GM21390 (cell line): ENCODE data around the gene CABCOCO1.

Source experiments
- ATAC-seq: cut with Tn5 transposase; IDR thresholded peaks from one replicate; pipeline ENCODE4 v1.9.1; 2021; ENCODE audit not compliant: unreplicated experiment

Gene CABCOCO1

GRCh38 chr10:61752111-61753011 is 89.6 kb downstream of the CABCOCO1 start:
- ATAC-seq, result peak; percentile 52

DNA sequence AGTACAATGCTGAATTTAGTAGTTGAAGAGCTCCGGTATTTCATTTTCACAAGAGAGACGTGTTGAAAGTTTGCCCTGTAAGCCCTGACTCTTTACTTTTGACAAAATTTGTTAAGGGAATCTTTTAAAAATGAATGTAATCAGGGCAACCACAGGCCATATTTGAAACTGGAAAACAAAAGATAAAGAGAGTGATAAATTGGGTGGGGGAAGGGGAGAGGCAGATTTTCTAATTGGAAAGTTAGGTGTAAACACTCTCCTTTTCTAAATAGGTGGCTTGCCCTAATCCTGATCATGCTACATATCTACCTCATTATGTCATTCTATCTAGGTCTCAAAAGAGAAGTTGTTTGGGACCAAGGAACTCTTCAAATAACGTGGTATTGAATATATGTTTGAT is 90.7 kb downstream of the CABCOCO1 start:
- no peak for ATAC-seq

GRCh38 chr10:61754587-61755550 is 92.1 kb downstream of the CABCOCO1 start:
- ATAC-seq, result no peak

DNA sequence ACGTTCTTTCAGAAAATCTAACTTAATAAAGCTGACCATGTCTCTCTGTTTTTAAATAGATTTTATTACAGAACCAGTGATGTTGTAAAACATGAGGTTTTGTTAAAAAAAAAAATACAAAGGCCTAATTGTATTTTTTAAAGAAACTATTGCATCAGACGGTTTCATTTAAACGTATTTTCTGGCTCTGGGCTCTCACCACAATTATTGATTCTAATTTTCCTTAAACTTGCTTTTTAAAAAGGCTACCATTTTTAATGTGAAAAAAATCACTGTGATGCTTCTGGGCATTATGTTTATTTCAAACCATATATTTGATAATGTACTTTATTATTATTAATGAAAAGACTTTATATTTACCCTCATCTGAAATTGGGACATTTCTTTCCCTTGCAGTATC is 94.3 kb downstream of the CABCOCO1 start:
- ATAC-seq, result no peak

DNA sequence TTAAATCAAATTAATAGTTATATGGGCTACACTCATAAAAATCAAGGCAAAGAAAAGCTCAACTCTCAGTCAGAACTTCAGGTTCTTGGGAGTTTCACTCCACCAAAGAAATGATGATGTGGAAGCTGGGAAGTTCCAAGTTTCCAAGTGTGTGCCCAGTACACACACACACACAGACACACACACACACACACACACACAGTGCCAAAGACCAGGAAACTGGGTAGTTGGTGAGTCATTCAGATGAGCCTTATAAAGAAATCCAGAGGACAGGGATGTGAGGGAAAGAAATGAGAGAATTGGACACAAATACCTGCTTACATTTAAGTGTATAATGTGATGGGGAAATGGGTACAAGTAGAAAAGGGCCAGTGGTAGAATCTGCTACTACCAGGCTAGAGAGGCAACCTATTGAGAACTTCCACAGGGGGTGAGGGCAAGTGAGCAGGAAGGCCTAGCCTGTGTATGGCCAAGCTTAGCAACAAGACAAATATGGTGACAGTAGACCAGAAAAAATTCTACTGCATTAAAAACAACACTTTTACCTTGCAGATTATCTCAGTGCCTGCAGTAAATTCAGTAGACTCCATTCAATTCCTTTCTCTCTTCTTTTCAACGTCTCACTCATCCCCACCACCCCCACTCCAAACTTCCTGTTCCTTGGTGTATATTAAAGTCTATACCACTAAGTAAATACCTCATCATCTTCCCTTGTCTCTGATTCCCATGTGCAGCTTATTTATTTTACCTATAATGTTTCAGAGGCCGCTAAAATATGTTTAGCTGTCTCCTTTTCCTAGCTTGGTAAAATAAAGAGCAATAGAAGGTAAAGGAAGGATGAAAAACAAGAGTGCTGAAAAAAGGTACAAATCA is 95.0 kb downstream of the CABCOCO1 start:
- ATAC-seq, result no peak

DNA sequence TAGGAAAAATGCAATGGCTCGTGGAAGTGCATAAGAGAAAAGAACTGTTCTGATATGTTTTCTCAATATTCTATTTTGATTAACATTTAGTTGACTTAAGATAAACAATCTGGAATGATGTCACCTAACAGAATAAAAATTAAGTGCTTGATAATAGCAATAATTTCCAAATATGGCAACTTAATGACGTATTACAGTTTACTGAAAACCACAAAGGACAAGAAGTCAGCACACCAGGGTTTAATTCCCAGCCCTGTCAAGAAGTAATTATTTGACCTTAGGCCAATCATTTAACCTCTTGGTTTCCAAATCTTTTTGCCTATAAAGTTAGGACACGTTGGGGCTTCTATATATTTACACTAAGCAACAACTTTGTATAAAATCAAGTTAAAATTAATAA is 95.7 kb downstream of the CABCOCO1 start:
- no peak for ATAC-seq

GRCh38 chr10:61759751-61760150 is 97.0 kb downstream of the CABCOCO1 start:
- no peak for ATAC-seq

- ATAC-seq, result no peak
These were observed 98.5 kb downstream of the CABCOCO1 start for GRCh38 chr10:61760943-61761824.

DNA sequence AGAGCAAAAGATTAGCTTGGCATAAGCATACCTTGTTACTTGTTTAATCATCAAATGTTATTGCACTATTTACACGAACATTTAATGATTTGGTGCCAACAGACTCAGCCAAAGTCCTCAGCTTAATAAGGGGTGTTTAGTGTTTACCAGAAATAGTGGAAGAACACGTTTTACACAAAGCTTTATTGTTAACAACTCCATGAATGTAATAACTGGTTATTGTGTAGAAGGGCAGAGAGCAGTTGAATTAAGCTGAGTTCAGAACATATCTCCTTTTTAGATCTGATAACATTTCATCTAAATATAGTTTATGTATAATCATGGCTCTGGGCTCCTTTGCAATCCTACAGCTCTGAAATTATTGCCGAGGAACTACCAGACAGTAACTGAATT is 99.1 kb downstream of the CABCOCO1 start:
- no peak for ATAC-seq

DNA sequence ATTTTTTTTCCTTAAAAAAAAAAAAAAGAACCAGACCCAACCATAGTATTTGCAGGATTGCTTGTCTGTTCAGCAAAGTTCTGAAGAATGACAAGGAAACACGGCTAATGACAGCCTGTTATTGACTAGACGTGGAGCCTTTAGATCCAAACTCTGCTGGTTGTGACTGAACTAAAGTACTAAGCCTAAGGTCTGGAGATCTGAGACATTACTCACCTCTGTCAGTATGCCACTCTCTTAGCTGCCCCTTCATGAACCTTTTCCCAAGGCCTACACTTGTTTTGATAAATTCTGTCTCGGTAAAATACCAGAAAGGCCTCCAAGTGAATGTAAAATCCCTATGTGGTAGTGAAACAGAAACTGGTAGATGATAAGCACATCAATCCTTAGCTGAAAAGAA is 101.0 kb downstream of the CABCOCO1 start:
- ATAC-seq, result no peak

DNA sequence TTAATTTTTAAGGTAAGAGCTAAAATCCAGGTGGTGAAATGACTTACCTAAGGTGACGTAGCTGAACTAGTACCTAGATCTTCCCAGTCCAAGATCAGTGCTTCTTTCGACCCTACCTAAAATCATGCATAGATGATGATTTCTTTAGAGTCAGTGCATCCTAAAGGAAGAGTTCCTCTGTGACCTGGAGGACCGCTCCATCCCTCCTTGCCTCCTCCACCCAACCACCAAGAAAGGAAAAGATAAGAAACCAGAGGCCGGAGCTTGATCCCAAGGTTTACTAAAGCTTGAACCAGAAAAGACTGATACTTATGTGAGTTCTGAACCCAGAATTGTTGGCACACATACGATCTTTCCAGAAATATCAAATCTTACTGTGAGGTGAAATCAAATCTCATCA is 101.8 kb downstream of the CABCOCO1 start:
- ATAC-seq, result no peak

- no peak for ATAC-seq
These were observed 102.7 kb downstream of the CABCOCO1 start for GRCh38 chr10:61765176-61766087.

GRCh38 chr10:61766927-61767326 is 104.2 kb downstream of the CABCOCO1 start:
- no peak for ATAC-seq

DNA sequence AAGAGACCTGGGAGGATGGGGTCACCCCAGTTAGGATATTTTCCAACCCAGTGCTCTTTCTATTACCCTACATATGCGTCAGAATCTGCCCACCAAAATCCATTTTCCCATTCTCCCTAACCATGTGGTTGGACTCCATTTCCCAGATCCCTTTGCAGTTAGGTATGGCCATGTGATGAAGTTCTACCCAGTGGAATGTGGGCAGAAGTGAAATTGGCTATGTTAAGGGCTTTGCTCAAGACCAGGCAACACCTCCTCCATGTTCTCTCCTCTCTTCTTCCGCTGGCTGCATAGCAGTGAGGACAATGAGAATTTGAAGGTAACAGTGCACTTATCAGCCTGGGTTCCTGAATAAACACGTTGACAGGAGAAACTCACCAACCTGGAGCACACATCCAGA is 111.3 kb downstream of the CABCOCO1 start:
- no peak for ATAC-seq

DNA sequence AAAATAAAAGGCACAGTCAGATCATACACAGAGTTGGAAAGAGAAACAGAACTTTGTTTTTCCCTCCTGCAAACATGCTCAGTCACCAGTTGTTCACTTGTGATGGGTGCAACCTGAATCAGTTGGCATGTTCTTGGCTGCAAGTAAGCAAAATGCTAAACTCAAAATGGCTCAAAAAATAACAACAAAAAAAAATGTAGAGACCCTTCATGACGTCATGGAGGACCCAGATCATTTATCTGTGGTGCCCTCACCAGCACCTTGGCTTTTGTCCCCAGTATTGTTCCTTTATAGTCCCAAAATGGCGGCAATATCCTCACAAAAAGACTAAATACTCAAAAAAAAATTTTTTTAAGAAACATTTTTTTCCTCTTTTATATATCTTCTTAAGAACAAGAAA is 112.4 kb downstream of the CABCOCO1 start:
- no peak for ATAC-seq

- ATAC-seq, result no peak
These were observed 114.0 kb downstream of the CABCOCO1 start for GRCh38 chr10:61776615-61777266.

- ATAC-seq, result no peak
These were observed 115.4 kb downstream of the CABCOCO1 start for GRCh38 chr10:61778137-61778536.

DNA sequence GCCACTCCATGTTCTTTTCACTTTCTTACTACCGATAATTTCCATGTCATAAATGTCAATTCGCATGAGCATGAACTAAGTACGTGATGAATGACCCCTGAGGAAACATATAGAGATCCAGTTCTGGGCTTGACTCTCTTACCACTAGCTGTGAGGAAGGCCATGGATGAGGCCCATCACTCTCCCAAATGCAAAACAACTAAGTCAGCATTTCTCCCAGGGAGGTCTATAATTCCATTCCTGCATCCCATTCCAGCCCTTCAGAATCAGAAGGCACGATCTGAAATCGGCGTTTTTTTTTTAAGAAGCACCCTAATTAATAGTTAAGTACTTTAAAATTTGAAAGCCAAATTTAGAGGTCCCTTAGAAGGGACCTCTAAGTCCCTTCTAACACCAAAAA is 116.5 kb downstream of the CABCOCO1 start:
- ATAC-seq, result no peak
